Measurements from ENCODE around the gene MBP.

DNA sequence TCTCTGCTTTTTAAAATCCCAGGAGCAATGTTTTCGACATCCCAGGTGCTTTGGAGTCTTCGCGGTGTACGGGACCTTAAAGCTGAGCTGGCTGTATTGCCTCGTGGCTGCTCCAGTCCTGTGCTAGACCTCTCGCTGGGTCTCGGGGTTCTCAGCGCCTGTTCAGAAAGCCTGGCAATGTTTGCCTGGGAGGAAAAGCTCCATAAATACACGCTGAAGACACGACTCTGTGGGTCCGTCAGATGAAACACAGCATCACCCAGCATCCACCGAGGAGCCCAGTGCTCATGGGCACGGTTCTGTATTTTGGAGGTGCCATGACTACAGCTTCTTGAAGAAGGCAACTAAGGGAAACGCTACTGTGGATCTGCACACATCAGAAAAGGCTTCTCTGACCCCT is 21.6 kb downstream of the MBP start:
- TF ChIP-seq, protein P1, sequence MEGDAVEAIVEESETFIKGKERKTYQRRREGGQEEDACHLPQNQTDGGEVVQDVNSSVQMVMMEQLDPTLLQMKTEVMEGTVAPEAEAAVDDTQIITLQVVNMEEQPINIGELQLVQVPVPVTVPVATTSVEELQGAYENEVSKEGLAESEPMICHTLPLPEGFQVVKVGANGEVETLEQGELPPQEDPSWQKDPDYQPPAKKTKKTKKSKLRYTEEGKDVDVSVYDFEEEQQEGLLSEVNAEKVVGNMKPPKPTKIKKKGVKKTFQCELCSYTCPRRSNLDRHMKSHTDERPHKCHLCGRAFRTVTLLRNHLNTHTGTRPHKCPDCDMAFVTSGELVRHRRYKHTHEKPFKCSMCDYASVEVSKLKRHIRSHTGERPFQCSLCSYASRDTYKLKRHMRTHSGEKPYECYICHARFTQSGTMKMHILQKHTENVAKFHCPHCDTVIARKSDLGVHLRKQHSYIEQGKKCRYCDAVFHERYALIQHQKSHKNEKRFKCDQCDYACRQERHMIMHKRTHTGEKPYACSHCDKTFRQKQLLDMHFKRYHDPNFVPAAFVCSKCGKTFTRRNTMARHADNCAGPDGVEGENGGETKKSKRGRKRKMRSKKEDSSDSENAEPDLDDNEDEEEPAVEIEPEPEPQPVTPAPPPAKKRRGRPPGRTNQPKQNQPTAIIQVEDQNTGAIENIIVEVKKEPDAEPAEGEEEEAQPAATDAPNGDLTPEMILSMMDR (IDR thresholded peaks at IDR 0.05), result no peak
- TF ChIP-seq POLR2A (IDR thresholded peaks at IDR 0.05), result no peak

Measured in lower leg skin (tissue), 3 donors.